Measurements from ENCODE around the gene FRS3.

DNA sequence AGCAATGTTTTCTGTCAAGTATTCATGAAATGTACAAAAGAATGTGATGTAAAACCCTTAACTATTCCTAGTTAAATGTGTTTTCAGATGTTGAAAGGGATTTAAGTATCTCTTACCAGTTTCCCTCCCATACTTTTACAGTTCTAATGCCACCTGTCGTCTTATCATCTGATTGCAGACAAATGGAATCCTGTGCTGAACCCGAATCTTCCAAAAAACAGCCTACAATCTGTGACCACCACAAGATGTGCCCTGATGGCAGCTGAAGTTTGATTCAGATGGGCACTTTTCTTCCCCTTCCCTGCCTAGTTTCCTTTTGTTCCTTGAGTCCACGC is 9.7 kb upstream of the FRS3 start:
- TF ChIP-seq CTCF (IDR thresholded peaks at IDR 0.05) (no peak), POLR2A (IDR thresholded peaks at IDR 0.05) (no peak), EP300 (IDR thresholded peaks at IDR 0.05) (no peak)

Data from tibial nerve (tissue), 4 donors.